GM23338 (cell line): Measurements from ENCODE around the gene HEYL. TPM values are rescaled to one million over a fixed set of nuclear protein-coding genes. Genes with fewer than 3 reads are reported as not detected.

ENCODE experiments used
- ATAC-seq: fragments of 200-7000 bp; cut with Tn5 transposase; 3 replicates; pipeline ENCODE4 v1.9.1; 2020
- DNase-seq: peaks from one replicate; pipeline ENCODE4 v3.0.0-alpha.2; 2015; ENCODE audit warnings: low spot score
- H2AFZ ChIP-seq: fragments of 200-600 bp; sonication (generic); 2 replicates; pipeline ENCODE4 v1.8.0; 2016; ENCODE audit warnings: antibody characterized with exemption, mild to moderate bottlenecking, moderate library complexity
- H3F3A ChIP-seq: fragments of 200-600 bp; sonication (generic); replicated peaks from 2 replicates; pipeline ENCODE4 v1.8.0; 2017; ENCODE audit warnings: antibody characterized with exemption, mixed run types, low read depth
- H3K27ac ChIP-seq: fragments of 200-600 bp; sonication (generic); 2 replicates; pipeline ENCODE4 v1.6.1; 2016; ENCODE audit warnings: low read depth
- H3K27me3 ChIP-seq: fragments of 200-600 bp; sonication (generic); 2 replicates; pipeline ENCODE4 v1.8.0; 2016; ENCODE audit warnings: mild to moderate bottlenecking, mixed run types, moderate library complexity; ENCODE audit not compliant: insufficient read depth
- H3K36me3 ChIP-seq: fragments of 200-600 bp; sonication (generic); 2 replicates; pipeline ENCODE4 v1.8.0; 2016; ENCODE audit warnings: mild to moderate bottlenecking; ENCODE audit not compliant: insufficient read depth
- H3K4me1 ChIP-seq: fragments of 200-600 bp; sonication (generic); 2 replicates; pipeline ENCODE4 v1.8.0; 2016; ENCODE audit warnings: mild to moderate bottlenecking, moderate library complexity; ENCODE audit not compliant: insufficient read depth
- H3K4me2 ChIP-seq: fragments of 200-600 bp; sonication (generic); 2 replicates; pipeline ENCODE4 v1.7.1; 2017; ENCODE audit warnings: mixed run types
- H3K4me3 ChIP-seq: fragments of 200-600 bp; sonication (generic); 2 replicates; pipeline ENCODE4 v1.6.1; 2016; ENCODE audit warnings: mixed run types
- H3K79me2 ChIP-seq: fragments of 200-600 bp; sonication (generic); replicated peaks from 2 replicates; pipeline ENCODE4 v1.8.0; 2017; ENCODE audit warnings: mild to moderate bottlenecking; ENCODE audit not compliant: insufficient read depth
- H3K9me2 ChIP-seq: fragments of 200-600 bp; sonication (generic); 2 replicates; pipeline ENCODE4 v1.8.0; 2017; ENCODE audit not compliant: insufficient read depth
- H4K20me1 ChIP-seq: fragments of 200-600 bp; sonication (generic); replicated peaks from 2 replicates; pipeline ENCODE4 v1.8.0; 2017; ENCODE audit warnings: mild to moderate bottlenecking; ENCODE audit not compliant: insufficient read depth
- H3K27ac Mint-ChIP-seq: 2 replicates; pipeline ENCODE4 v1.8.0; 2020; ENCODE audit warnings: inconsistent platforms, mild to moderate bottlenecking, moderate library complexity, mixed read lengths
- H3K27me3 Mint-ChIP-seq: 3 replicates; pipeline ENCODE4 v1.8.0; 2022; ENCODE audit warnings: low read depth, mild to moderate bottlenecking, moderate library complexity, mixed read lengths, inconsistent platforms; ENCODE audit not compliant: insufficient read depth, poor library complexity
- H3K36me3 Mint-ChIP-seq: 3 replicates; pipeline ENCODE4 v1.8.0; 2021; ENCODE audit warnings: low read depth, mild to moderate bottlenecking, inconsistent platforms, moderate library complexity, mixed read lengths
- H3K4me1 Mint-ChIP-seq: 3 replicates; pipeline ENCODE4 v1.8.0; 2020; ENCODE audit warnings: mild to moderate bottlenecking, inconsistent platforms, mixed read lengths
- H3K4me3 Mint-ChIP-seq: 3 replicates; pipeline ENCODE4 v1.8.0; 2021; ENCODE audit warnings: moderate library complexity, mild to moderate bottlenecking, inconsistent platforms, mixed read lengths
- H3K9me3 Mint-ChIP-seq: 3 replicates; pipeline ENCODE4 v1.8.0; 2020; ENCODE audit warnings: moderate library complexity, mild to moderate bottlenecking, inconsistent platforms, mixed read lengths
- EZH2 ChIP-seq: fragments of 200-600 bp; sonication (generic); IDR thresholded peaks from one replicate; pipeline ENCODE4 v1.8.0; 2017; ENCODE audit warnings: antibody characterized with exemption, mild to moderate bottlenecking, low read depth; ENCODE audit not compliant: unreplicated experiment
- EZH2phosphoT487 ChIP-seq: fragments of 200-600 bp; sonication (generic); IDR thresholded peaks from one replicate; pipeline ENCODE4 v1.8.1; 2018; ENCODE audit warnings: antibody characterized with exemption; ENCODE audit not compliant: unreplicated experiment
- JUNB ChIP-seq: IDR thresholded peaks from one replicate; pipeline ENCODE4 v1.6.1; 2016; ENCODE audit warnings: antibody characterized with exemption; ENCODE audit not compliant: unreplicated experiment
- NANOG ChIP-seq: IDR thresholded peaks from 2 replicates; pipeline ENCODE4 v1.6.1; 2016; ENCODE audit warnings: antibody characterized with exemption, borderline replicate concordance
- POLR2AphosphoS5 ChIP-seq: IDR thresholded peaks from 2 replicates; pipeline ENCODE4 v1.6.1; 2016; ENCODE audit warnings: antibody characterized with exemption, low read depth
- STAT1 ChIP-seq: IDR thresholded peaks from one replicate; pipeline ENCODE4 v1.6.1; 2016; ENCODE audit warnings: antibody characterized with exemption; ENCODE audit not compliant: unreplicated experiment
- ZNF114 ChIP-seq: fragments of 250-450 bp; sonication (Bioruptor Pico); IDR thresholded peaks from 2 replicates; pipeline ENCODE4 v1.5.0; 2020; ENCODE audit warnings: mild to moderate bottlenecking, moderate library complexity
- ZNF331 ChIP-seq: fragments of 250-450 bp; sonication (Bioruptor Pico); IDR thresholded peaks from 2 replicates; pipeline ENCODE4 v1.5.0; 2020; ENCODE audit warnings: low read depth, mild to moderate bottlenecking, moderate library complexity
- polyA plus RNA-seq: library from polyadenylated mRNA; unstranded; fragments of >200 nt; fragmentation: Nextera tagmentation; extraction: Ambion mirVana; gene quantifications from 2 replicates; pipeline ENCODE4 v1.2.1, GENCODE V29; 2016
- total RNA-seq: library from RNA; depleted of rRNA; stranded (reverse); fragments of >200 nt; shearing (Covaris generic); gene quantifications from 2 replicates; pipeline ENCODE4 v1.2.3, GENCODE V29; 2014
- TF ChIP-seq, protein P1 (sequence below): IDR thresholded peaks from 2 replicates; pipeline ENCODE4 v1.6.1; 2016; ENCODE audit warnings: antibody characterized with exemption
- TF ChIP-seq, protein P2 (sequence below): fragments of 250-450 bp; sonication (Bioruptor Pico); IDR thresholded peaks from 2 replicates; pipeline ENCODE4 v1.5.0; 2020; ENCODE audit warnings: mild to moderate bottlenecking, moderate library complexity

HEYL gene
- total and polyA plus RNA-seq, 2 experiments from 2014 or later: 1.6 to 4.5 TPM

DNA sequence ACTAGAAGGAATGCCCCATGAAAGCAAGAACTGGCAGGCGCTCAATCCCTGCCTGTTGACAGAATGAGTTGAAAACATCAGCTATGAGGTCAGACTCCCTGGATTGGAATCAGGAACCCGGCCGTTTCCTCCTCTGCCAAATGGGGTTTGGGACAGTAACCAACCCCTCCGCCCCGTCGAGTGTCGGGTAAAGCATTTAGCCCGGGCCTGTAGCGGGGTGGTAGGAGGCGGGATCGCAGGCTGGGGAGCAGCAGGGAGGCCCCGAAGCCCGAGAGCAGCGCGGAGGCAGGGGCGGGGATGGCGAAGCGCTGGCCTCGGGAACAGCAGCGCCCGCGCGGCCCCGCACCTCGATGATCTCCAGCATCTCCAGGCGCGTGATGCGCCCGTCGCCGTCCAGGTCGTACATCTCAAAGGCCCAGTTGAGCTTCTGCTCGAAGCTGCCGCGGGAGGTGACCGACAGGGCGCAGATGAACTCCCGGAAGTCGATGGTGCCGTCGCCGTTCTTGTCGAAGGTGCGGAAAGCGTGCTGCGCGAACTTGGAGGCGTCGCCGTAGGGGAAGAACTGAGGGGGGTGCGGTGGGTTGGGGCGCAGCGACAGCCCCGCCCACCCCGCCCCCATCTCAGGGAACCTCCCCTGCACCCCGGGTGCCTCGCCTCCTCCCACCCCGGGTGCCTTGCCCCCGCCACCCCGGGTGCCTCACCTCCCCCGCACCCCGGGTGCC lies 44.3 kb upstream of the HEYL start:
- H3K4me1 Mint-ChIP-seq: no peaks in the 10 kb centered on the region
- H3K27ac ChIP-seq: no peak overlapping the region
- no peak overlapping the region for H3K27ac Mint-ChIP-seq
- no peaks in the 10 kb centered on the region for H3K79me2 ChIP-seq
- H4K20me1 ChIP-seq: peaks cover 4% of the 10 kb centered on the region; the same call in 1 of the 2 replicates
- H3K9me3 Mint-ChIP-seq: no peaks in the 10 kb centered on the region; the same call in 2 of the 3 replicates
- peak overlapping the region; percentile 43 for H3K4me3 ChIP-seq
- H3K36me3 ChIP-seq: no peaks in the 10 kb centered on the region
- H3K4me3 Mint-ChIP-seq: no peak overlapping the region
- H3K36me3 Mint-ChIP-seq: no peaks in the 10 kb centered on the region
- H2AFZ ChIP-seq: peak overlapping the region; percentile 78; the same call in 1 of the 2 replicates
- no peaks in the 10 kb centered on the region for H3K9me2 ChIP-seq
- H3K4me1 ChIP-seq: no peaks in the 10 kb centered on the region
- DNase-seq: peak; percentile 61
- H3K27me3 Mint-ChIP-seq: peaks cover 99% of the 10 kb centered on the region
- peaks cover 100% of the 10 kb centered on the region for H3K27me3 ChIP-seq
- TF ChIP-seq EZH2 (peak; percentile 90), ZNF331 (no peak), EZH2phosphoT487 (peak; percentile 53), ZNF114 (CRISPR knock-in tag) (no peak)
- peak; percentile 91 for ATAC-seq
- peak overlapping the region; percentile 71 for H3K4me2 ChIP-seq
- H3F3A ChIP-seq: no peaks in the 10 kb centered on the region

DNA sequence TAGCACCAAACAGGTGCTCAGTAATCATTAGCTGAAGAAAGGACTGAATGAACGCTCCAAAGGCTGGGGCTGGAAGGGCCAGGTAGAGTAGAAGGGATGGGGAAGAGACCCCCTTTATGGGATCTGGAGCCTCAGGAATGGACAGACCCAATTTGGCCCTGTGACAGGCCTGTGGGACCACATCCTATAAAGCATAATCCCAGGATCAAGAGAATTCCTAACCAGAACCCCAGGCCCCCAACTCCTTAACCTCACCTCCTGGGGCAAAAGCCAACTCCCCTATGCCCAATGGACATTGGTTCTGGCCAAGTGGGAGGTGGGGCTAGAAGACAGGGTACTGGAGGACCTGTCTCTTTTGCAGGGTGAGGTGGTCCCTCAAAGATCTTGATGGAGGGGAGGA lies 42.6 kb upstream of the HEYL start:
- no peaks in the 10 kb centered on the region; the same call in 2 of the 3 replicates for H3K9me3 Mint-ChIP-seq
- Histone ChIP-seq H3K4me3 (no peak overlapping the region), H3K4me2 (no peak overlapping the region), H2AFZ (no peak overlapping the region), H3K27me3 (peaks cover 100% of the 10 kb centered on the region), H3K79me2 (no peaks in the 10 kb centered on the region), H3K4me1 (no peaks in the 10 kb centered on the region), H4K20me1 (peaks cover 4% of the 10 kb centered on the region; the same call in 1 of the 2 replicates), H3F3A (no peaks in the 10 kb centered on the region), H3K9me2 (no peaks in the 10 kb centered on the region), H3K27ac (no peak overlapping the region), H3K36me3 (no peaks in the 10 kb centered on the region)
- ATAC-seq (no peak), DNase-seq (no peak)
- H3K27me3 Mint-ChIP-seq: peaks cover 96% of the 10 kb centered on the region
- H3K4me1 Mint-ChIP-seq: no peaks in the 10 kb centered on the region
- H3K4me3 Mint-ChIP-seq: no peak overlapping the region
- no peak overlapping the region for H3K27ac Mint-ChIP-seq
- no peaks in the 10 kb centered on the region for H3K36me3 Mint-ChIP-seq
- TF ChIP-seq NANOG (no peak), POLR2AphosphoS5 (no peak), JUNB (no peak), EZH2phosphoT487 (no peak), ZNF114 (CRISPR knock-in tag) (no peak), STAT1 (no peak), EZH2 (no peak)
- TF ChIP-seq, protein P1, sequence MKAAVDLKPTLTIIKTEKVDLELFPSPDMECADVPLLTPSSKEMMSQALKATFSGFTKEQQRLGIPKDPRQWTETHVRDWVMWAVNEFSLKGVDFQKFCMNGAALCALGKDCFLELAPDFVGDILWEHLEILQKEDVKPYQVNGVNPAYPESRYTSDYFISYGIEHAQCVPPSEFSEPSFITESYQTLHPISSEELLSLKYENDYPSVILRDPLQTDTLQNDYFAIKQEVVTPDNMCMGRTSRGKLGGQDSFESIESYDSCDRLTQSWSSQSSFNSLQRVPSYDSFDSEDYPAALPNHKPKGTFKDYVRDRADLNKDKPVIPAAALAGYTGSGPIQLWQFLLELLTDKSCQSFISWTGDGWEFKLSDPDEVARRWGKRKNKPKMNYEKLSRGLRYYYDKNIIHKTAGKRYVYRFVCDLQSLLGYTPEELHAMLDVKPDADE: no peak
- TF ChIP-seq, protein P2, sequence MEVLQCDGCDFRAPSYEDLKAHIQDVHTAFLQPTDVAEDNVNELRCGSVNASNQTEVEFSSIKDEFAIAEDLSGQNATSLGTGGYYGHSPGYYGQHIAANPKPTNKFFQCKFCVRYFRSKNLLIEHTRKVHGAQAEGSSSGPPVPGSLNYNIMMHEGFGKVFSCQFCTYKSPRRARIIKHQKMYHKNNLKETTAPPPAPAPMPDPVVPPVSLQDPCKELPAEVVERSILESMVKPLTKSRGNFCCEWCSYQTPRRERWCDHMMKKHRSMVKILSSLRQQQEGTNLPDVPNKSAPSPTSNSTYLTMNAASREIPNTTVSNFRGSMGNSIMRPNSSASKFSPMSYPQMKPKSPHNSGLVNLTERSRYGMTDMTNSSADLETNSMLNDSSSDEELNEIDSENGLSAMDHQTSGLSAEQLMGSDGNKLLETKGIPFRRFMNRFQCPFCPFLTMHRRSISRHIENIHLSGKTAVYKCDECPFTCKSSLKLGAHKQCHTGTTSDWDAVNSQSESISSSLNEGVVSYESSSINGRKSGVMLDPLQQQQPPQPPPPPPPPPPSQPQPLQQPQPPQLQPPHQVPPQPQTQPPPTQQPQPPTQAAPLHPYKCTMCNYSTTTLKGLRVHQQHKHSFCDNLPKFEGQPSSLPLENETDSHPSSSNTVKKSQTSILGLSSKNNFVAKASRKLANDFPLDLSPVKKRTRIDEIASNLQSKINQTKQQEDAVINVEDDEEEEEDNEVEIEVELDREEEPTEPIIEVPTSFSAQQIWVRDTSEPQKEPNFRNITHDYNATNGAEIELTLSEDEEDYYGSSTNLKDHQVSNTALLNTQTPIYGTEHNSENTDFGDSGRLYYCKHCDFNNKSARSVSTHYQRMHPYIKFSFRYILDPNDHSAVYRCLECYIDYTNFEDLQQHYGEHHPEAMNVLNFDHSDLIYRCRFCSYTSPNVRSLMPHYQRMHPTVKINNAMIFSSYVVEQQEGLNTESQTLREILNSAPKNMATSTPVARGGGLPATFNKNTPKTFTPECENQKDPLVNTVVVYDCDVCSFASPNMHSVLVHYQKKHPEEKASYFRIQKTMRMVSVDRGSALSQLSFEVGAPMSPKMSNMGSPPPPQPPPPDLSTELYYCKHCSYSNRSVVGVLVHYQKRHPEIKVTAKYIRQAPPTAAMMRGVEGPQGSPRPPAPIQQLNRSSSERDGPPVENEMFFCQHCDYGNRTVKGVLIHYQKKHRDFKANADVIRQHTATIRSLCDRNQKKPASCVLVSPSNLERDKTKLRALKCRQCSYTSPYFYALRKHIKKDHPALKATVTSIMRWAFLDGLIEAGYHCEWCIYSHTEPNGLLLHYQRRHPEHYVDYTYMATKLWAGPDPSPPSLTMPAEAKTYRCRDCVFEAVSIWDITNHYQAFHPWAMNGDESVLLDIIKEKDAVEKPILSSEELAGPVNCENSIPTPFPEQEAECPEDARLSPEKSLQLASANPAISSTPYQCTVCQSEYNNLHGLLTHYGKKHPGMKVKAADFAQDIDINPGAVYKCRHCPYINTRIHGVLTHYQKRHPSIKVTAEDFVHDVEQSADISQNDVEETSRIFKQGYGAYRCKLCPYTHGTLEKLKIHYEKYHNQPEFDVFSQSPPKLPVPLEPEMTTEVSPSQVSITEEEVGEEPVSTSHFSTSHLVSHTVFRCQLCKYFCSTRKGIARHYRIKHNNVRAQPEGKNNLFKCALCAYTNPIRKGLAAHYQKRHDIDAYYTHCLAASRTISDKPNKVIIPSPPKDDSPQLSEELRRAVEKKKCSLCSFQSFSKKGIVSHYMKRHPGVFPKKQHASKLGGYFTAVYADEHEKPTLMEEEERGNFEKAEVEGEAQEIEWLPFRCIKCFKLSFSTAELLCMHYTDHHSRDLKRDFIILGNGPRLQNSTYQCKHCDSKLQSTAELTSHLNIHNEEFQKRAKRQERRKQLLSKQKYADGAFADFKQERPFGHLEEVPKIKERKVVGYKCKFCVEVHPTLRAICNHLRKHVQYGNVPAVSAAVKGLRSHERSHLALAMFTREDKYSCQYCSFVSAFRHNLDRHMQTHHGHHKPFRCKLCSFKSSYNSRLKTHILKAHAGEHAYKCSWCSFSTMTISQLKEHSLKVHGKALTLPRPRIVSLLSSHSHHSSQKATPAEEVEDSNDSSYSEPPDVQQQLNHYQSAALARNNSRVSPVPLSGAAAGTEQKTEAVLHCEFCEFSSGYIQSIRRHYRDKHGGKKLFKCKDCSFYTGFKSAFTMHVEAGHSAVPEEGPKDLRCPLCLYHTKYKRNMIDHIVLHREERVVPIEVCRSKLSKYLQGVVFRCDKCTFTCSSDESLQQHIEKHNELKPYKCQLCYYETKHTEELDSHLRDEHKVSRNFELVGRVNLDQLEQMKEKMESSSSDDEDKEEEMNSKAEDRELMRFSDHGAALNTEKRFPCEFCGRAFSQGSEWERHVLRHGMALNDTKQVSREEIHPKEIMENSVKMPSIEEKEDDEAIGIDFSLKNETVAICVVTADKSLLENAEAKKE (CRISPR knock-in tag): no peak
